DND-41 (cell line): ENCODE measurements around the gene JUNB.

Experiments used
- ATAC-seq: fragments of 200-7000 bp; cut with Tn5 transposase; 3 replicates; pipeline ENCODE4 v1.9.1; 2021; ENCODE audit warnings: low read depth; ENCODE audit not compliant: insufficient read depth
- DNase-seq: peaks from one replicate; pipeline ENCODE4 v3.0.0-alpha.2; 2020
- H2AFZ ChIP-seq: 2 replicates; pipeline ENCODE4 v1.6.0; 2012; ENCODE audit warnings: low read depth, low read length
- H3K27ac ChIP-seq: 2 replicates; pipeline ENCODE4 v1.5.1; 2012; ENCODE audit warnings: low read length, inconsistent platforms
- H3K27me3 ChIP-seq: fragments of 200-600 bp; sonication (generic); 2 replicates; pipeline ENCODE4 v1.6.0; 2012; ENCODE audit warnings: low read length, mild to moderate bottlenecking, inconsistent platforms; ENCODE audit not compliant: insufficient read depth, poor library complexity
- H3K36me3 ChIP-seq: 2 replicates; pipeline ENCODE4 v1.5.1; 2012; ENCODE audit warnings: low read length, inconsistent platforms; ENCODE audit not compliant: insufficient read depth
- H3K4me1 ChIP-seq: 2 replicates; pipeline ENCODE4 v1.5.1; 2012; ENCODE audit warnings: mild to moderate bottlenecking, low read length; ENCODE audit not compliant: insufficient read depth
- H3K4me2 ChIP-seq: 2 replicates; pipeline ENCODE4 v1.6.0; 2012; ENCODE audit warnings: mild to moderate bottlenecking, moderate library complexity, low read length, inconsistent platforms; ENCODE audit not compliant: insufficient read depth
- H3K4me3 ChIP-seq, 2 experiments: fragments of 200-600 bp in 1 of 2; shearing (Covaris generic) in 1 of 2; 2 replicates each; pipeline ENCODE4 v1.5.1; 2012 to 2016; ENCODE audit warnings: inconsistent platforms in 2 of 2, low read length in 2 of 2, mild to moderate bottlenecking in 2 of 2, low read depth in 1 of 2, moderate library complexity in 1 of 2
- H3K79me2 ChIP-seq: 2 replicates; pipeline ENCODE4 v1.6.0; 2012; ENCODE audit warnings: low read length, inconsistent platforms; ENCODE audit not compliant: insufficient read depth
- H3K9ac ChIP-seq: 2 replicates; pipeline ENCODE4 v1.6.0; 2012; ENCODE audit warnings: low read depth, mild to moderate bottlenecking, inconsistent platforms, low read length, moderate library complexity
- H3K9me3 ChIP-seq: 2 replicates; pipeline ENCODE4 v1.5.1; 2012; ENCODE audit warnings: low read length, moderate library complexity, mild to moderate bottlenecking, inconsistent platforms; ENCODE audit not compliant: insufficient read depth, severe bottlenecking
- H4K20me1 ChIP-seq: 2 replicates; pipeline ENCODE4 v1.6.0; 2012; ENCODE audit warnings: low read length; ENCODE audit not compliant: insufficient read depth
- EZH2 ChIP-seq: IDR thresholded peaks from 3 replicates; pipeline ENCODE4 v1.6.1; 2012; ENCODE audit warnings: borderline replicate concordance, low read depth, mild to moderate bottlenecking, moderate library complexity, low read length, inconsistent platforms; ENCODE audit not compliant: severe bottlenecking
- TF ChIP-seq, protein P1 (sequence below): IDR thresholded peaks from 2 replicates; pipeline ENCODE4 v1.5.1; 2012; ENCODE audit warnings: borderline replicate concordance, low read length, moderate library complexity, mild to moderate bottlenecking; ENCODE audit not compliant: poor library complexity, severe bottlenecking; ENCODE audit errors: extremely low read depth

The JUNB gene

DNA sequence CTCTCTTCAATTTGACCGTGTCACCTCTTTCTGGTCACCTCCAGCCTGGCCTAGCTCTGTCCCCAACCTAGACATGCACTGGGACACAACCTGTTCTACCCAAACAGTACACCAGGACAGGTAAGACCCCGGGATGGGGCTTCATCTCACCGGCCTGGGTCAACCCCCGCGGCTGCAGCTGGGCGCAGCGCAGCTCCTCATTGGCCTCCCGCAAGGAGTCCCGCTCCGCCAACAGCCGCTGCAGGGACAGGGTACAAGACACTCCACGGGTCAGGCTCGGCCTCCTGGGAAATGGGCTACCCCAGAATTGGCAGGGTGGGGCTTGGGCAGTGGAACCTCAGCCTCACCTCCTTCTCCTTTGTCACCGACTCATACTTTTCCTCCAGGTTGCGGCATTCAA lies 23.6 kb upstream of the JUNB start:
- Histone ChIP-seq H3K36me3 (no peaks in the 10 kb centered on the region), H3K4me2 (no peak overlapping the region), H3K9ac (no peak overlapping the region), H3K79me2 (no peaks in the 10 kb centered on the region), H3K27me3 (no peaks in the 10 kb centered on the region), H3K4me3 (no peak overlapping the region), H3K27ac (no peak overlapping the region), H2AFZ (no peak overlapping the region), H4K20me1 (no peaks in the 10 kb centered on the region), H3K9me3 (no peaks in the 10 kb centered on the region), H3K4me1 (peaks cover 9% of the 10 kb centered on the region)
- TF ChIP-seq EZH2, result no peak
- TF ChIP-seq, protein P1, sequence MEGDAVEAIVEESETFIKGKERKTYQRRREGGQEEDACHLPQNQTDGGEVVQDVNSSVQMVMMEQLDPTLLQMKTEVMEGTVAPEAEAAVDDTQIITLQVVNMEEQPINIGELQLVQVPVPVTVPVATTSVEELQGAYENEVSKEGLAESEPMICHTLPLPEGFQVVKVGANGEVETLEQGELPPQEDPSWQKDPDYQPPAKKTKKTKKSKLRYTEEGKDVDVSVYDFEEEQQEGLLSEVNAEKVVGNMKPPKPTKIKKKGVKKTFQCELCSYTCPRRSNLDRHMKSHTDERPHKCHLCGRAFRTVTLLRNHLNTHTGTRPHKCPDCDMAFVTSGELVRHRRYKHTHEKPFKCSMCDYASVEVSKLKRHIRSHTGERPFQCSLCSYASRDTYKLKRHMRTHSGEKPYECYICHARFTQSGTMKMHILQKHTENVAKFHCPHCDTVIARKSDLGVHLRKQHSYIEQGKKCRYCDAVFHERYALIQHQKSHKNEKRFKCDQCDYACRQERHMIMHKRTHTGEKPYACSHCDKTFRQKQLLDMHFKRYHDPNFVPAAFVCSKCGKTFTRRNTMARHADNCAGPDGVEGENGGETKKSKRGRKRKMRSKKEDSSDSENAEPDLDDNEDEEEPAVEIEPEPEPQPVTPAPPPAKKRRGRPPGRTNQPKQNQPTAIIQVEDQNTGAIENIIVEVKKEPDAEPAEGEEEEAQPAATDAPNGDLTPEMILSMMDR, result no peak
- ATAC-seq (no peak), DNase-seq (no peak)

DNA sequence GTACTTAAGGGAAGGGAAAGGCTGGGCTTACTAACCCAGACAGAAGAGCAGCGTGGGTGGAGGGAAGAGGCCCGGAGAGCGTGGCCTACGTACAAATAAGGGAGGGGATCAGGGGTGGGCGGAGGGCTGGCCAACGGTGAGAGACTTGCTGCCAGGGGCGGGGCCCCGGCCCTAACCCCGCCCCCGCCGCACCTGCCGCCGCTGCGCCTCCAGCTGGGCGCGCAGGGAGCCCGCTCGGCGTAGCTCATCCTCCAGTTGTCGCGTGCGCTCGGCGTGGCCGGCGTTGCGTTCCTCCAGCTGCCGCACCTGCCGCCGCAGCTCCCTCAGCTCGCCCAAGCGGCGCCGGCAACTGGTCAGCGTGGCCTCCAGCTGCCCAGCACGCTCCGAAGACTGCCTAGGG lies 21.6 kb upstream of the JUNB start:
- no peak overlapping the region for H3K4me3 ChIP-seq
- H2AFZ ChIP-seq, result no peak overlapping the region
- H4K20me1 ChIP-seq, result no peaks in the 10 kb centered on the region
- H3K27me3 ChIP-seq, result no peaks in the 10 kb centered on the region
- peaks cover 11% of the 10 kb centered on the region for H3K4me1 ChIP-seq
- no peaks in the 10 kb centered on the region for H3K36me3 ChIP-seq
- H3K79me2 ChIP-seq, result no peaks in the 10 kb centered on the region
- H3K9me3 ChIP-seq, result no peaks in the 10 kb centered on the region
- ATAC-seq, result no peak
- no peak for TF ChIP-seq EZH2
- TF ChIP-seq, protein P1, result no peak
- no peak for DNase-seq
- no peak overlapping the region for H3K27ac ChIP-seq
- H3K9ac ChIP-seq, result no peak overlapping the region
- no peak overlapping the region for H3K4me2 ChIP-seq

DNA sequence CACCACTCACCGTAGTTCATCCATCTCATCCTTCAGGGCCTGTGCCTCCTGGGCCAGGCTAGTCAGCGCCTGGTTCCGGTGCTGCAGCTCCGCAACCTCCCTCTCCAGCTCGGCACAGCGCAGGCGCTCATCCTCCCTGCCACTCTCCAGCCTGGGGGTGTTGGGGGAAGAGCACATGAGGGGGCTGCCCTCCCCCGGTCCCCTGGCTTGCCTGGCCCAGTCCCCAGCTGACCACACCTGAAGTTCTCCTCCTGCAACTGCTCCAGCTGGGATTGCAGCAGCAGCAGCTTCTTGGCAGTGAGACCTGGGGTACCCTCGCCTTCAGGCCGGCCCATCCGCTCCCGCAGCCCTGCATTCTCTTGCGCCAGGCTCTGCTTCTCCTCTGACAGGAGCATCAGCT lies 20.4 kb upstream of the JUNB start:
- Histone ChIP-seq H2AFZ (no peak overlapping the region), H3K27me3 (no peaks in the 10 kb centered on the region), H3K9me3 (no peaks in the 10 kb centered on the region), H3K36me3 (no peaks in the 10 kb centered on the region), H4K20me1 (no peaks in the 10 kb centered on the region), H3K4me1 (peaks cover 14% of the 10 kb centered on the region), H3K4me2 (no peak overlapping the region), H3K79me2 (no peaks in the 10 kb centered on the region), H3K4me3 (no peak overlapping the region), H3K9ac (no peak overlapping the region), H3K27ac (no peak overlapping the region)
- no peak for TF ChIP-seq EZH2
- TF ChIP-seq, protein P1, result no peak
- ATAC-seq (no peak), DNase-seq (no peak)

DNA sequence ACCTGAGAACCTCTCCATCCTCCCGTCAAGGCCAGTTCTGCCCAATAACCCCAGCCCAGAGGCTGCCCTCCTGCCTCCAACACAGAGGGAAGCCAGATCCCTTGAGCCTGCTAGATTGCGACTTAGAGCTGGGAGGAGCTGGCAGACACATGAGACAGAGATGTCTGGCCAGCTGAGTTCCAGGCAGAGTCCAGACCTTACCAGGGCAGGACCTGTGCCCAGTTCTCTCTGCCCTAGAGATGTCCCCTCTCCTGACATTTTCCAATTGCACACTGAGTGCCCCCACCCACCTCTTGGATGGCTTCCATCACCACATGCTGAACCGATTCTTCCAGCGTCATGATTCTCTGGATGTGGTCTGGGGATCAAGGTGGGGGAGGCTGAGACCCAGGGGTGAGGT lies 19.0 kb upstream of the JUNB start:
- no peak overlapping the region for H2AFZ ChIP-seq
- no peak overlapping the region for H3K4me3 ChIP-seq
- H3K36me3 ChIP-seq, result no peaks in the 10 kb centered on the region
- no peaks in the 10 kb centered on the region for H3K27me3 ChIP-seq
- H3K79me2 ChIP-seq, result no peaks in the 10 kb centered on the region
- DNase-seq, result no peak
- H4K20me1 ChIP-seq, result no peaks in the 10 kb centered on the region
- no peak for TF ChIP-seq EZH2
- TF ChIP-seq, protein P1, result no peak
- no peak for ATAC-seq
- no peaks in the 10 kb centered on the region for H3K9me3 ChIP-seq
- no peak overlapping the region for H3K4me2 ChIP-seq
- no peak overlapping the region for H3K27ac ChIP-seq
- H3K9ac ChIP-seq, result no peak overlapping the region
- peaks cover 19% of the 10 kb centered on the region for H3K4me1 ChIP-seq
